Neural progenitor cell (in vitro differentiated cells): Measurements from ENCODE around the gene NDUFB7.

ENCODE experiments used
- EZH2phosphoT487 ChIP-seq: fragments of 200-600 bp; sonication (generic); IDR thresholded peaks from 2 replicates; pipeline ENCODE4 v1.6.1; 2017; ENCODE audit warnings: antibody characterized with exemption
- TF ChIP-seq, protein P1 (sequence below): fragments of 200-600 bp; sonication (generic); IDR thresholded peaks from 2 replicates; pipeline ENCODE4 v1.5.1; 2017; ENCODE audit warnings: antibody characterized with exemption, mild to moderate bottlenecking

DNA sequence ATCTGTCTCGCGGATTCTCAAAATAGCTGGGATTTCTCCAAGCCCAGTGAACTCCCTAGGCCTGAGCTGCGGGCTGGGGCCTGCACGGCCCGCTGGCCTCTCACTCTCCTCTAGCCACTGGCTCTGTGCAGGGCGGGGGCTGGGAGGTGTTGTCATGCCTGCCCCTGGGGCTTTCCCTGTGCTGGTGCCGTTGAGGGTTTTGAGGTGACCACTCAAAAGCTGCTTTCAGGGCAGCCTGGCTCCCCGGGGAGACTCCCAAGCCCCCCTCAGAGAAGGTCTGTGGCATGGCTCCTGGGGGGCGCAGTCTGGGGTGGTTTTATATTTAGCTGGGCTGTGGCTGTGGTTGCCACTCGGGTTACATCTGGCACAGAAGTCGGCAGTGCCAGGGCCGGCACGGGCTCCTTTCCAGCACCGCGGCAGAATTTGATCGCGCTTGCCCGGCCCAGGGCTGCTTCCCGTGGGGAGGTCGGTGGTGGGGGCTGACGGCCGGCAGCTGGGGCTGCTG is 10.0 kb downstream of the NDUFB7 start:
- TF ChIP-seq, protein P1, sequence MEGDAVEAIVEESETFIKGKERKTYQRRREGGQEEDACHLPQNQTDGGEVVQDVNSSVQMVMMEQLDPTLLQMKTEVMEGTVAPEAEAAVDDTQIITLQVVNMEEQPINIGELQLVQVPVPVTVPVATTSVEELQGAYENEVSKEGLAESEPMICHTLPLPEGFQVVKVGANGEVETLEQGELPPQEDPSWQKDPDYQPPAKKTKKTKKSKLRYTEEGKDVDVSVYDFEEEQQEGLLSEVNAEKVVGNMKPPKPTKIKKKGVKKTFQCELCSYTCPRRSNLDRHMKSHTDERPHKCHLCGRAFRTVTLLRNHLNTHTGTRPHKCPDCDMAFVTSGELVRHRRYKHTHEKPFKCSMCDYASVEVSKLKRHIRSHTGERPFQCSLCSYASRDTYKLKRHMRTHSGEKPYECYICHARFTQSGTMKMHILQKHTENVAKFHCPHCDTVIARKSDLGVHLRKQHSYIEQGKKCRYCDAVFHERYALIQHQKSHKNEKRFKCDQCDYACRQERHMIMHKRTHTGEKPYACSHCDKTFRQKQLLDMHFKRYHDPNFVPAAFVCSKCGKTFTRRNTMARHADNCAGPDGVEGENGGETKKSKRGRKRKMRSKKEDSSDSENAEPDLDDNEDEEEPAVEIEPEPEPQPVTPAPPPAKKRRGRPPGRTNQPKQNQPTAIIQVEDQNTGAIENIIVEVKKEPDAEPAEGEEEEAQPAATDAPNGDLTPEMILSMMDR: no peak
- no peak for TF ChIP-seq EZH2phosphoT487
